ENCODE measurements around the gene SIL1. TPM values are rescaled to one million over a fixed set of nuclear protein-coding genes. Genes with fewer than 3 reads are reported as not detected.

Gene SIL1
- total RNA-seq, 4 donors from 2014 or later, result 28.6 to 48.1 (median 36.5) TPM

DNA sequence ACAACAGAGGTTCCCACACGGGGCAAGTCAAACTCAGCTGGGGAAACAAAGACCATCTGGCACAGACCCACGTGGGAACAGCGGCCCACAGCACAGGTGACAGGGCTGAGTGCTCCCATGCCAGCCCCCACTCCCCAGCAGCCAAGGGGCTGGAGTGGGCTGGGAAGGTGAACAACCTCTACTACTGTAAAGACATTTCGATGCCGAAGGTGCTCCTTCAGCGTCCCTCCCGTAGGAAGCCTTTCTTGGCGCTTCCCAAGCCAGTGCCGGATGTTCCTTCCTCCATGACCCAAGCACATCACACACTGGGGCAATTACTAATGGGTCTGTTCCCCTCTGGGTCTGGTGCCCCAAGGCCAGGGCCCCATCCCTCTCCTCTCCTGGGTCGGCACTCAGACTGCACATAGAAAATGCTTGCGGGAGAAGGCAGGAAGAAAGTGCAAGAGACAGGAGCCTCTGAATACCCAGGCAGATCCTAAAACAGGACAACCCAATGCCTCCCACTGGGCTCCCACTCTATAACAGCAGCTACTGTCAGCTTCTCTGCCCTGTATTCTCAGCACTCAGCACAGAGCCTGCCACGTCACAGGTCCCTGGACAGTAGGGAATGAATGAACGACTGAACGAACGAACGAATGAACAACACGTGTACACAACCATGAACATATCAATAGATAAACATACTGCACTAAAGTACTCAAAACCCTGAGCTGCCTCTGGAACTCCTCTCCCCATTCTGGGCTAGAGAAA lies 246.0 kb downstream of the SIL1 start:
- Histone ChIP-seq H3K4me3 (no peak overlapping the region), H3K4me1 (peaks cover 5 to 72% (median 38%) of the 10 kb centered on the region in 3 donors), H3K9me3 (no peaks in the 10 kb centered on the region), H3K27me3 (no peaks in the 10 kb centered on the region), H3K27ac (peak overlapping the region in 3 of 4 donors; percentile 72 to 77 (median 75)), H3K36me3 (peaks cover 0 to 18% of the 10 kb centered on the region in 2 donors)
- 70 to 77% methylated on average over 4 to 9 of the region's 17 CpGs for WGBS, 2 donors (ENCODE audit: low coverage in 1 of 2)
- TF ChIP-seq, protein P1, sequence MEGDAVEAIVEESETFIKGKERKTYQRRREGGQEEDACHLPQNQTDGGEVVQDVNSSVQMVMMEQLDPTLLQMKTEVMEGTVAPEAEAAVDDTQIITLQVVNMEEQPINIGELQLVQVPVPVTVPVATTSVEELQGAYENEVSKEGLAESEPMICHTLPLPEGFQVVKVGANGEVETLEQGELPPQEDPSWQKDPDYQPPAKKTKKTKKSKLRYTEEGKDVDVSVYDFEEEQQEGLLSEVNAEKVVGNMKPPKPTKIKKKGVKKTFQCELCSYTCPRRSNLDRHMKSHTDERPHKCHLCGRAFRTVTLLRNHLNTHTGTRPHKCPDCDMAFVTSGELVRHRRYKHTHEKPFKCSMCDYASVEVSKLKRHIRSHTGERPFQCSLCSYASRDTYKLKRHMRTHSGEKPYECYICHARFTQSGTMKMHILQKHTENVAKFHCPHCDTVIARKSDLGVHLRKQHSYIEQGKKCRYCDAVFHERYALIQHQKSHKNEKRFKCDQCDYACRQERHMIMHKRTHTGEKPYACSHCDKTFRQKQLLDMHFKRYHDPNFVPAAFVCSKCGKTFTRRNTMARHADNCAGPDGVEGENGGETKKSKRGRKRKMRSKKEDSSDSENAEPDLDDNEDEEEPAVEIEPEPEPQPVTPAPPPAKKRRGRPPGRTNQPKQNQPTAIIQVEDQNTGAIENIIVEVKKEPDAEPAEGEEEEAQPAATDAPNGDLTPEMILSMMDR (IDR thresholded peaks at IDR 0.05), result no peak
- TF ChIP-seq EP300 (IDR thresholded peaks at IDR 0.05), result no peak
- no peak for TF ChIP-seq POLR2AphosphoS5 (IDR thresholded peaks at IDR 0.05)
- TF ChIP-seq POLR2A (IDR thresholded peaks at IDR 0.05), result no peak
- no peak for ATAC-seq

DNA sequence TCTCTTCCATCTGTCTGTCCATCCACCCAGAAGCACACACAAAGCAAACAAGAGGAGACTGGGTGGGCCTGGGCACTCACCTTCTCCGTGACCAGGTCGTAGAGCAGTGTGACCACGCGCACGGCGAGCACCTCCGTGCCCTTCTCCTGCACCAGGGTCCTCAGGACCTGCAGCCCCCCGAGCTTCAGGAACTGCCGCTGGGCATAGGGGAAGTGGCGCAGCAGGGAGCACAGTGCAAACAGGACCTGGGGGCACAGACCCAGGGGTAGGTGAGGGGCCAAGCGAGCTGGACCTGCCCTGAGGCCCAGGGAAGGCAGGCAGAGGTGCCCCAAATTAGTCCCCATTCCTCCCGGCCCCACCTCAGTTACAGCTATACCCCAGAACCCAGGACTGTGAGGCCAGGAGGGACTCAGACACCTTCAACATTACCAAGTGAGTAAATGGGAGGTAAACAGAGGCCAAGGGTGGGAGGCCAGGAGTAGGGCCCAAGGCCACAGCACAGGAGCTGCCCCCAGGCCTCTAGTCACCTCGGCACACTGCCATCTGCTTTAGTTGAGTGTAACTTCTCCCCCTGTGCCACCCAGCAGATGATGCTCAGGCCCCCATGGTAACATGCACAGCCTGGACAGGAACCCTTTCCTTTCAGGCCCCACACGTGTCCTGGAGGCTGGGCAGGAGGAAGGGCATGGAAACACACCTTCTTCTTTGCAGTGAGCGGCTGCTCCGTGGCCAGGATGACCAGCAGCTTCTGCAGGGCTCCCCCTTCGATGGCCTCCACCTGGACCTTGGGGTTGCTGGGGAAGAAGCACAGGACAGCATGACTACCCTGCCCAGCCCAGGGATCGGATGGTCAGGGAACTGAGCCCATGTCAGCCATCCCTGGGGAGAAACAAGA lies 246.8 kb downstream of the SIL1 start:
- no peak overlapping the region for H3K27ac ChIP-seq
- no peak for TF ChIP-seq POLR2A (IDR thresholded peaks at IDR 0.05)
- TF ChIP-seq, protein P1 (IDR thresholded peaks at IDR 0.05), result no peak
- TF ChIP-seq POLR2AphosphoS5 (IDR thresholded peaks at IDR 0.05), result no peak
- no peak for TF ChIP-seq EP300 (IDR thresholded peaks at IDR 0.05)
- no peak for ATAC-seq
- H3K9me3 ChIP-seq, result no peaks in the 10 kb centered on the region
- H3K4me1 ChIP-seq, result peaks cover 5 to 73% (median 38%) of the 10 kb centered on the region in 3 donors
- no peaks in the 10 kb centered on the region for H3K27me3 ChIP-seq
- 100% methylated on average over 1 of the region's 18 CpGs for WGBS, 2 donors (ENCODE audit: low coverage in 1 of 2)
- H3K36me3 ChIP-seq, result peaks cover 0 to 26% of the 10 kb centered on the region in 2 donors
- no peak overlapping the region for H3K4me3 ChIP-seq

DNA sequence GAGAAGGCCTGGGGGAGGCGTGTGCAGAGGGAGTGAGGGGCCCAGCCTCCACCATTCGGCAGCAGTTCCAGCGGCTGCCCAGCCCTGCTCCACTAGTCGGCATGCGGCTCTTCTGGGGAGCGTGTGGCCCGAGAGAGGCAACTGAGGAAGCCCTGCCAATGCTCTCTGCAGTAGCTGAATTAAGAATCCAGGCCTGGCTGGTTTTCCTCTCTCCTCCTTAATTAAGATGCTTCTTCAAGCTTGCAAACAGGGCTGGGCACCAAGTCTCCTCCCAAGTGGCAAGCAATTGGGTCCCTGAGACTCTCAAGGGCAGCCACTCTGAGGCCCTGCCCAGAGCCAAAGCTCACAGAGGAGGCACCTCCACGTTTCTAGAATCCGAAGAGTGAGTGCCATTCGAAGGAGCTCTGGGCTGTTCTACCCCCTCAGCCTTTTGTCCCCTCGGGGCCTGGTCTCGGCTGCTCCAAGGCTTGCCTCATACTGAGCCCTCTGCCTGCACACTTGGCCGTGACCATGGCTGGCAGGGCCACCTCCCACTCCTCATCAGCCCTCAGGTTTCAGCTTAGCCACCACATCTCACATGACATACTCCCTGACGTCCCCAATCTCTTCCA lies 247.6 kb downstream of the SIL1 start:
- Histone ChIP-seq H3K36me3 (peaks cover 0 to 34% of the 10 kb centered on the region in 2 donors), H3K27me3 (no peaks in the 10 kb centered on the region), H3K9me3 (no peaks in the 10 kb centered on the region), H3K4me1 (peaks cover 5 to 74% (median 36%) of the 10 kb centered on the region in 3 donors), H3K27ac (no peak overlapping the region), H3K4me3 (no peak overlapping the region)
- ATAC-seq, result no peak
- TF ChIP-seq POLR2AphosphoS5 (IDR thresholded peaks at IDR 0.05) (no peak), EP300 (IDR thresholded peaks at IDR 0.05) (no peak), POLR2A (IDR thresholded peaks at IDR 0.05) (no peak)
- TF ChIP-seq, protein P1 (IDR thresholded peaks at IDR 0.05), result no peak
- 84 to 100% methylated on average over 1 to 5 of the region's 14 CpGs for WGBS, 2 donors (ENCODE audit: low coverage in 1 of 2)

DNA sequence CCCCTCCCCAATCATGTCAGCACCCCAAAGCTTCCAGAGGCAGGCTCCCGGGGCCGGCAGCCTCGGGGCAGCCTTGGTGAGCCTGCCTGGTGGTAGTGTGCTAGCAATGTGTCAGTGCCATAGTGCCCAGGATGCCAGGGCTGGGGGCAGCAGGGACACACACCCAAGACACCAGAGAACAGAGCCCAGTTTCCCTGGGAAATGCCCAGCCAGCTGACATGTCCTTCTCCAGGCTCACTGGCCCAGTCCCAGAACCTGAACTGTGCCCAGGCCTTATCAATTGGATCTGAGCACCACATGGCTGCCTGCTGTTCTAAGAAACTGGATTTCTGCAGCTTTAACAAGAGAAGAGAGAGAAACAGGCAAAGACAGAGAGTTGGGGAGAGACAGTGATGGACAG lies 248.2 kb downstream of the SIL1 start:
- H3K27ac ChIP-seq, result no peak overlapping the region

DNA sequence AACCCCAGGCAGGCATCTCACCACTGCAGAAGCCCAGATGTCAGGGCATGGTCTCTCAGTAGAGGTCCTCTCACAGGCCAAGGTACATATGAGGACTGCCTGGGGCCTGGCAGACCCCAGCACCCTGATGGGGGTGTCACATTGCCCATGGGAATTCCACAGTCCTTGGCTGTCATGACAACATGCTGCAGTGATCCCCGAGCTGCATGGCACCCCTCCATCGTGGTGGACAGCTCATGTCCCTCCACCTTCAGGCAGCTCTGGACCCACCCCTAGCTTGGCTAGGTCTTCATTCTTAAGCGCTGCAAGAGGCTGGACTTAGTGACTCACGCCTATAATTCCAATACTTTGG lies 249.0 kb downstream of the SIL1 start:
- WGBS, 2 donors (ENCODE audit: low coverage in 1 of 2), result 40 to 67% methylated on average over 1 to 2 of the region's 4 CpGs
- Histone ChIP-seq H3K27ac (no peak overlapping the region), H3K4me3 (no peak overlapping the region), H3K36me3 (peaks cover 0 to 34% of the 10 kb centered on the region in 2 donors), H3K4me1 (peaks cover 5 to 60% (median 24%) of the 10 kb centered on the region in 3 donors), H3K9me3 (no peaks in the 10 kb centered on the region), H3K27me3 (no peaks in the 10 kb centered on the region)
- TF ChIP-seq, protein P1 (IDR thresholded peaks at IDR 0.05), result no peak
- TF ChIP-seq EP300 (IDR thresholded peaks at IDR 0.05) (no peak), POLR2AphosphoS5 (IDR thresholded peaks at IDR 0.05) (no peak), POLR2A (IDR thresholded peaks at IDR 0.05) (no peak)
- ATAC-seq, result no peak

More for the DNA sequence above, 248.2 kb downstream of the SIL1 start:
- ATAC-seq, result no peak
- WGBS, 2 donors (ENCODE audit: low coverage in 1 of 2), result no CpG with 5 or more reads among the region's 3 CpGs
- Histone ChIP-seq H3K4me1 (peaks cover 5 to 68% (median 32%) of the 10 kb centered on the region in 3 donors), H3K27me3 (no peaks in the 10 kb centered on the region), H3K4me3 (no peak overlapping the region), H3K36me3 (peaks cover 0 to 34% of the 10 kb centered on the region in 2 donors), H3K9me3 (no peaks in the 10 kb centered on the region)
- TF ChIP-seq POLR2A (IDR thresholded peaks at IDR 0.05), result no peak

Data from gastroesophageal sphincter (tissue), 4 donors.